HepG2 (cell line): ENCODE measurements around the gene FANCG. TPM values are rescaled to one million over a fixed set of nuclear protein-coding genes. Genes with fewer than 3 reads are reported as not detected.

ENCODE experiments used
- FOXK2 ChIP-seq: fragments of 450-650 bp; IDR thresholded peaks from 2 replicates; pipeline ENCODE4 v1.6.1; 2016
- GATA4 ChIP-seq: sonication (generic); IDR thresholded peaks from 2 replicates; pipeline ENCODE4 v1.6.1; 2016; ENCODE audit warnings: antibody characterized with exemption, low read depth, borderline replicate concordance
- GATAD1 ChIP-seq: IDR thresholded peaks from 2 replicates; pipeline ENCODE4 v1.6.1; 2016; ENCODE audit warnings: missing genetic modification reagents, missing compliant biosample characterization
- KLF16 ChIP-seq, 2 experiments: sonication (generic) in 1 of 2; formaldehyde crosslinking in 1 of 2; IDR thresholded peaks; 2 replicates each; pipeline versions ENCODE4 v1.6.1 to v1.8.0; 2016 to 2023; ENCODE audit warnings: missing genetic modification reagents in 2 of 2, missing compliant biosample characterization in 1 of 2
- MXI1 ChIP-seq: IDR thresholded peaks from 3 replicates; pipeline ENCODE4 v1.6.1; 2012; ENCODE audit warnings: low read depth, low read length, inconsistent platforms, borderline replicate concordance
- NFYC ChIP-seq: IDR thresholded peaks from 2 replicates; pipeline ENCODE4 v1.6.1; 2016; ENCODE audit warnings: missing genetic modification reagents, missing compliant biosample characterization
- RBM39 ChIP-seq: fragments of 200-400 bp; formaldehyde crosslinking; IDR thresholded peaks from one replicate; pipeline ENCODE4 v1.6.1; 2018; ENCODE audit warnings: antibody characterized with exemption, mild to moderate bottlenecking, low read depth, low read length; ENCODE audit not compliant: poor library complexity, severe bottlenecking
- YEATS2 ChIP-seq: sonication (generic); formaldehyde crosslinking; IDR thresholded peaks from 2 replicates; pipeline ENCODE4 v1.4.0; 2020; ENCODE audit warnings: missing genetic modification reagents, borderline replicate concordance
- ZBTB4 ChIP-seq: sonication (generic); formaldehyde crosslinking; IDR thresholded peaks from 2 replicates; pipeline ENCODE4 v1.4.0; 2020; ENCODE audit warnings: missing genetic modification reagents, mild to moderate bottlenecking, borderline replicate concordance
- ZHX1 ChIP-seq: sonication (generic); formaldehyde crosslinking; IDR thresholded peaks from 2 replicates; pipeline ENCODE4 v1.8.1; 2022; ENCODE audit warnings: low read depth, mild to moderate bottlenecking, missing genetic modification reagents
- ZNF207 ChIP-seq: fragments of 450-650 bp; IDR thresholded peaks from 2 replicates; pipeline ENCODE4 v1.6.1; 2016; ENCODE audit warnings: antibody characterized with exemption, borderline replicate concordance
- ZNF235 ChIP-seq: sonication (generic); formaldehyde crosslinking; IDR thresholded peaks from 2 replicates; pipeline ENCODE4 v1.8.1; 2023; ENCODE audit warnings: mild to moderate bottlenecking, missing genetic modification reagents, borderline replicate concordance
- ZNF572 ChIP-seq: sonication (generic); formaldehyde crosslinking; IDR thresholded peaks from 2 replicates; pipeline ENCODE4 v1.5.1; 2020; ENCODE audit warnings: mild to moderate bottlenecking, missing genetic modification reagents
- ZNF746 ChIP-seq: sonication (generic); formaldehyde crosslinking; IDR thresholded peaks from 2 replicates; pipeline ENCODE4 v1.8.0; 2022; ENCODE audit warnings: mild to moderate bottlenecking, missing genetic modification reagents
- polyA plus RNA-seq, 8 experiments: library from polyadenylated mRNA; depleted of rRNA in 3 of 8; stranded (reverse) in 7 of 8; unstranded in 1 of 8; fragments of >200 nt; fragmentation: Illumina TruSeq in 4 of 8; extraction: Trizol in 4 of 8; gene quantifications; 2 replicates each; pipeline versions ENCODE4 v1.2.1 to v1.2.3, GENCODE V29; 2011 to 2016; ENCODE audit warnings: low read depth in 4 of 8, missing spikeins in 1 of 8, mixed read lengths in 1 of 8; ENCODE audit not compliant: insufficient read depth in 1 of 8
- total RNA-seq, 5 experiments: library from RNA; depleted of rRNA; stranded (reverse); fragments of >200 nt; fragmentation: Illumina TruSeq; extraction: Trizol; gene quantifications; 2 replicates each; pipeline ENCODE4 v1.2.3, GENCODE V29; 2016; ENCODE audit warnings: low read depth in 1 of 5
- TF ChIP-seq, protein P1 (sequence below): sonication (generic); formaldehyde crosslinking; IDR thresholded peaks from 2 replicates; pipeline ENCODE4 v1.8.0; 2022; ENCODE audit warnings: missing genetic modification reagents, mild to moderate bottlenecking, inconsistent platforms, borderline replicate concordance
- TF ChIP-seq, protein P2 (sequence below): sonication (generic); formaldehyde crosslinking; IDR thresholded peaks from 2 replicates; pipeline ENCODE4 v1.5.0; 2020; ENCODE audit warnings: mild to moderate bottlenecking, missing genetic modification reagents
- TF ChIP-seq, protein P3 (sequence below): sonication (generic); formaldehyde crosslinking; conservative IDR thresholded peaks from 2 replicates; pipeline ENCODE4 v1.5.0; 2020; ENCODE audit warnings: missing genetic modification reagents

Gene FANCG
- total and polyA plus RNA-seq, 2 of the 13 experiments (the other 11 are each of a cell fraction or from before 2014, with no cell fraction given): 14.4 to 45.1 TPM

- TF ChIP-seq ZNF235 (CRISPR knock-in tag) (no peak), GATAD1 (peak; percentile 99), GATA4 (0 out of 2 replicates have a peak, but pooled peaks have one; percentile 48), KLF16 (CRISPR knock-in tag; IDR thresholded peaks at IDR 0.05) (peak in 1 of 2 experiments; percentile 85; a peak in 2 of 4 replicates), ZNF572 (CRISPR knock-in tag) (0 out of 2 replicates have a peak, but pooled peaks have one; percentile 75), RBM39 (peak; percentile 88), ZNF746 (no peak; the same call in none of the 2 replicates), YEATS2 (CRISPR knock-in tag) (peak; percentile 99), ZNF207 (no peak), NFYC (CRISPR knock-in tag) (peak; percentile 91), FOXK2 (no peak), ZBTB4 (CRISPR knock-in tag) (peak; percentile 67; the same call in 1 of the 2 replicates), MXI1 (peak; percentile 94), ZHX1 (CRISPR knock-in tag) (no peak)
- TF ChIP-seq, protein P1, sequence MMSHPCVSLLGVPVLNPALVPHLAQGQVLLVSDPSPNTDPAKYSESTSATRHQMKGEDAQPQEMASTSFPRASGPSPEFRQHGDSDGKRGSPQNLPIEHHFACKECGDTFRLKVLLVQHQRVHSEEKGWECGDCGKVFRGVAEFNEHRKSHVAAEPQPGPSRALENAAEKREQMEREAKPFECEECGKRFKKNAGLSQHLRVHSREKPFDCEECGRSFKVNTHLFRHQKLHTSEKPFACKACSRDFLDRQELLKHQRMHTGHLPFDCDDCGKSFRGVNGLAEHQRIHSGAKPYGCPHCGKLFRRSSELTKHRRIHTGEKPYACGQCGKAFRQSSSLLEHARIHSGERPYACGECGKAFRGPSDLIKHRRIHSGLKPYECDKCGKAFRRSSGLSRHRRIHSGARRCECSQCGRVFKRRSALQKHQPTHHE (CRISPR knock-in tag): no peak; the same call in 1 of the 2 replicates
- TF ChIP-seq, protein P2, sequence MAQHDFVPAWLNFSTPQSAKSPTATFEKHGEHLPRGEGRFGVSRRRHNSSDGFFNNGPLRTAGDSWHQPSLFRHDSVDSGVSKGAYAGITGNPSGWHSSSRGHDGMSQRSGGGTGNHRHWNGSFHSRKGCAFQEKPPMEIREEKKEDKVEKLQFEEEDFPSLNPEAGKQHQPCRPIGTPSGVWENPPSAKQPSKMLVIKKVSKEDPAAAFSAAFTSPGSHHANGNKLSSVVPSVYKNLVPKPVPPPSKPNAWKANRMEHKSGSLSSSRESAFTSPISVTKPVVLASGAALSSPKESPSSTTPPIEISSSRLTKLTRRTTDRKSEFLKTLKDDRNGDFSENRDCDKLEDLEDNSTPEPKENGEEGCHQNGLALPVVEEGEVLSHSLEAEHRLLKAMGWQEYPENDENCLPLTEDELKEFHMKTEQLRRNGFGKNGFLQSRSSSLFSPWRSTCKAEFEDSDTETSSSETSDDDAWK (CRISPR knock-in tag): no peak
- TF ChIP-seq, protein P3, sequence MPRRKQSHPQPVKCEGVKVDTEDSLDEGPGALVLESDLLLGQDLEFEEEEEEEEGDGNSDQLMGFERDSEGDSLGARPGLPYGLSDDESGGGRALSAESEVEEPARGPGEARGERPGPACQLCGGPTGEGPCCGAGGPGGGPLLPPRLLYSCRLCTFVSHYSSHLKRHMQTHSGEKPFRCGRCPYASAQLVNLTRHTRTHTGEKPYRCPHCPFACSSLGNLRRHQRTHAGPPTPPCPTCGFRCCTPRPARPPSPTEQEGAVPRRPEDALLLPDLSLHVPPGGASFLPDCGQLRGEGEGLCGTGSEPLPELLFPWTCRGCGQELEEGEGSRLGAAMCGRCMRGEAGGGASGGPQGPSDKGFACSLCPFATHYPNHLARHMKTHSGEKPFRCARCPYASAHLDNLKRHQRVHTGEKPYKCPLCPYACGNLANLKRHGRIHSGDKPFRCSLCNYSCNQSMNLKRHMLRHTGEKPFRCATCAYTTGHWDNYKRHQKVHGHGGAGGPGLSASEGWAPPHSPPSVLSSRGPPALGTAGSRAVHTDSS (CRISPR knock-in tag): no peak
These were observed 23.3 kb upstream of the FANCG start, which contains the start of gene STOML2 (continued) for GRCh38 chr9:35102769-35103659.
